T-helper 1 cell treated with Interleukin-12 subunit alpha and Interleukin-12 subunit beta and Interleukin-4 antibody, amounts not matched to agents 30 μg/mL and 1 μg/mL, for 36 hours (primary cell): Measurements from ENCODE around the gene GANC.
"Not testable (repeated sequence)": the region's sequence is repeated elsewhere in the genome, so short reads cannot be mapped to it uniquely, and the experiment has no call there.

ENCODE experiments used
- H3K27ac Mint-ChIP-seq: one replicate; pipeline ENCODE4 v1.8.0; 2021; ENCODE audit warnings: mild to moderate bottlenecking, mixed read lengths
- H3K27me3 Mint-ChIP-seq: one replicate; pipeline ENCODE4 v1.8.0; 2021; ENCODE audit warnings: low read depth, mixed read lengths
- H3K36me3 Mint-ChIP-seq: one replicate; pipeline ENCODE4 v1.8.0; 2021; ENCODE audit warnings: low read depth, mixed read lengths
- H3K4me1 Mint-ChIP-seq: one replicate; pipeline ENCODE4 v1.8.0; 2021; ENCODE audit warnings: low read depth, mixed read lengths
- H3K4me3 Mint-ChIP-seq: one replicate; pipeline ENCODE4 v1.8.0; 2021; ENCODE audit warnings: mild to moderate bottlenecking, moderate library complexity, mixed read lengths
- H3K9me3 Mint-ChIP-seq: one replicate; pipeline ENCODE4 v1.8.0; 2021; ENCODE audit warnings: mixed read lengths

The GANC gene, protein sequence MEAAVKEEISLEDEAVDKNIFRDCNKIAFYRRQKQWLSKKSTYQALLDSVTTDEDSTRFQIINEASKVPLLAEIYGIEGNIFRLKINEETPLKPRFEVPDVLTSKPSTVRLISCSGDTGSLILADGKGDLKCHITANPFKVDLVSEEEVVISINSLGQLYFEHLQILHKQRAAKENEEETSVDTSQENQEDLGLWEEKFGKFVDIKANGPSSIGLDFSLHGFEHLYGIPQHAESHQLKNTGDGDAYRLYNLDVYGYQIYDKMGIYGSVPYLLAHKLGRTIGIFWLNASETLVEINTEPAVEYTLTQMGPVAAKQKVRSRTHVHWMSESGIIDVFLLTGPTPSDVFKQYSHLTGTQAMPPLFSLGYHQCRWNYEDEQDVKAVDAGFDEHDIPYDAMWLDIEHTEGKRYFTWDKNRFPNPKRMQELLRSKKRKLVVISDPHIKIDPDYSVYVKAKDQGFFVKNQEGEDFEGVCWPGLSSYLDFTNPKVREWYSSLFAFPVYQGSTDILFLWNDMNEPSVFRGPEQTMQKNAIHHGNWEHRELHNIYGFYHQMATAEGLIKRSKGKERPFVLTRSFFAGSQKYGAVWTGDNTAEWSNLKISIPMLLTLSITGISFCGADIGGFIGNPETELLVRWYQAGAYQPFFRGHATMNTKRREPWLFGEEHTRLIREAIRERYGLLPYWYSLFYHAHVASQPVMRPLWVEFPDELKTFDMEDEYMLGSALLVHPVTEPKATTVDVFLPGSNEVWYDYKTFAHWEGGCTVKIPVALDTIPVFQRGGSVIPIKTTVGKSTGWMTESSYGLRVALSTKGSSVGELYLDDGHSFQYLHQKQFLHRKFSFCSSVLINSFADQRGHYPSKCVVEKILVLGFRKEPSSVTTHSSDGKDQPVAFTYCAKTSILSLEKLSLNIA (N-terminal part only)

GRCh38 chr15:42272939-42273899 is at the start of gene GANC, which contains the start of gene TMEM87A:
Gene GANC (plus strand): TSS chr15:42273201. CDS start chr15:42274482, 1,281 bp downstream.
Gene TMEM87A (minus strand): TSS chr15:42273433. CDS start chr15:42273398, 35 bp downstream.
- H3K4me3 Mint-ChIP-seq = peak within 1 kb of the TSS; percentile 99
- peaks cover 19% of the 10 kb centered on the region for H3K36me3 Mint-ChIP-seq
- no peaks in the 10 kb centered on the region for H3K27me3 Mint-ChIP-seq
- H3K4me1 Mint-ChIP-seq = peaks cover 48% of the 10 kb centered on the region
- no peaks in the 10 kb centered on the region for H3K9me3 Mint-ChIP-seq
- H3K27ac Mint-ChIP-seq = peak within 1 kb of the TSS; percentile 99

DNA sequence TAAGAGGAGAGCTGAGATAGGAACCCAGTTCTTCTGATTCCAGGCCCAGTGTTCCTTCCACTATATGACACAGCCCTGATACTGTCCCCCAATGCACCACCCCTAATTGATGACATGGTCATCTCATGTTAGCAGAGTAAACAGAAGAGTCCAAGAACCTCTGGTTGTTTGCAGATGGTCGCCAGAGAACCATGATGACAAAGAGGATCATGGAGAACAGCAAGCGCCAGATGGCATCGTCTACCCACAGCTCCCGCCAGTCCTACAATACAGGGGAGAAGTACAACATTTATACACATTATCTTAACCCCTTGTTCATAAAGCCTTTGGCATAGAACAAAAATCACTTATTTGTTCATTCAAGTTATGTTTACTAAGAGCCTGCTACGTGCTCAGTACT is 46.4 kb upstream of the GANC start:
- Mint-ChIP-seq H3K9me3 (no peaks in the 10 kb centered on the region), H3K36me3 (peaks cover 35% of the 10 kb centered on the region), H3K4me1 (no peaks in the 10 kb centered on the region), H3K27ac (no peak overlapping the region), H3K4me3 (no peak overlapping the region), H3K27me3 (no peaks in the 10 kb centered on the region)

DNA sequence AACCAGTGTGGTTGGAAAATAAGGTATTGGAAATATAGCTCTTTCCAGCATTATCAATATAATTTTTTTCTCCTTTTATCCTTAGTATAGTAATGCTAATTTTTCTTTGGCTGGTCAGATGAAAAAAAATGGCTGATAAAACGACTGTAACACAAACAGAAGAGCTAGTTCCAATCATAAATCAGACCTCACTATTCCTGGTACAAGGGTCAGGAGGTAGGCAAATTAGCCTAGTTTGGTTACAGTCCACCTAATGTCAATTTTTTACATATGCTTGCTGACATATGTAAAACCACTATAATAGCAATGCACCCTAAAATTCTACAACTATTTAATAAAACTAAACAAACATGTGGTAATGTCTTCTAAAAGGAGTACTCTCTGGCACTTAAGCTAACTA is 45.0 kb upstream of the GANC start:
- H3K9me3 Mint-ChIP-seq = no peaks in the 10 kb centered on the region
- H3K27ac Mint-ChIP-seq = no peak overlapping the region
- H3K36me3 Mint-ChIP-seq = peaks cover 35% of the 10 kb centered on the region
- H3K4me1 Mint-ChIP-seq = no peaks in the 10 kb centered on the region
- H3K4me3 Mint-ChIP-seq = no peak overlapping the region
- H3K27me3 Mint-ChIP-seq = no peaks in the 10 kb centered on the region

- not testable (repeated sequence) for H3K4me3 Mint-ChIP-seq, H3K27ac Mint-ChIP-seq, H3K27me3 Mint-ChIP-seq, H3K4me1 Mint-ChIP-seq, H3K9me3 Mint-ChIP-seq
- H3K36me3 Mint-ChIP-seq = peaks cover 31% of the 10 kb centered on the region
These were observed 44.0 kb upstream of the GANC start for GRCh38 chr15:42228981-42229380.

DNA sequence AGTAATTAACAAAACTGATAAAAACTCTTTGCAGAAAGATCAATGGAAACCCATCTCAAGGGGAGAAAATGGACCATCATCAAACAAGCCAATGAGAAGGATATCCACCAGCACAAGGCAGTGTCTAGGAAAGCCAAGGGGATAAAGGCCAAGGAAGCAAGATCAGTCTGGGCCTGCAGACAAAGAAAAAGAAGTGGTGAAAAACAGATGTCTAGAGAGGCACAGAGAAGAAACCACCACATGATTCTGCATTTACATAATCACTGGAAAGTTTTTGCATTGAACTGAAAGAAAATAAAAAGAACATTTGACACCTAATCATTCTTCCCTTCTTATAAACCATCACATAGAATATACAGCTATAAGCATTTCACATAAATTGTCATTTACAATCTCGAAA is 41.9 kb upstream of the GANC start:
- Mint-ChIP-seq H3K27me3 (no peaks in the 10 kb centered on the region), H3K36me3 (peaks cover 27% of the 10 kb centered on the region), H3K9me3 (no peaks in the 10 kb centered on the region), H3K4me3 (no peak overlapping the region), H3K4me1 (no peaks in the 10 kb centered on the region), H3K27ac (no peak overlapping the region)

GRCh38 chr15:42232606-42233005 is 40.4 kb upstream of the GANC start:
- Mint-ChIP-seq H3K27ac (no peak overlapping the region), H3K36me3 (peaks cover 28% of the 10 kb centered on the region)

GRCh38 chr15:42233107-42233506 is 39.9 kb upstream of the GANC start:
- Mint-ChIP-seq H3K27me3 (no peaks in the 10 kb centered on the region), H3K4me1 (peaks cover 3% of the 10 kb centered on the region), H3K27ac (no peak overlapping the region), H3K36me3 (peaks cover 25% of the 10 kb centered on the region), H3K4me3 (no peak overlapping the region), H3K9me3 (no peaks in the 10 kb centered on the region)

More at GRCh38 chr15:42232606-42233005, 40.4 kb upstream of the GANC start:
- H3K4me1 Mint-ChIP-seq = peaks cover 3% of the 10 kb centered on the region
- H3K9me3 Mint-ChIP-seq = no peaks in the 10 kb centered on the region
- no peaks in the 10 kb centered on the region for H3K27me3 Mint-ChIP-seq
- no peak overlapping the region for H3K4me3 Mint-ChIP-seq

DNA sequence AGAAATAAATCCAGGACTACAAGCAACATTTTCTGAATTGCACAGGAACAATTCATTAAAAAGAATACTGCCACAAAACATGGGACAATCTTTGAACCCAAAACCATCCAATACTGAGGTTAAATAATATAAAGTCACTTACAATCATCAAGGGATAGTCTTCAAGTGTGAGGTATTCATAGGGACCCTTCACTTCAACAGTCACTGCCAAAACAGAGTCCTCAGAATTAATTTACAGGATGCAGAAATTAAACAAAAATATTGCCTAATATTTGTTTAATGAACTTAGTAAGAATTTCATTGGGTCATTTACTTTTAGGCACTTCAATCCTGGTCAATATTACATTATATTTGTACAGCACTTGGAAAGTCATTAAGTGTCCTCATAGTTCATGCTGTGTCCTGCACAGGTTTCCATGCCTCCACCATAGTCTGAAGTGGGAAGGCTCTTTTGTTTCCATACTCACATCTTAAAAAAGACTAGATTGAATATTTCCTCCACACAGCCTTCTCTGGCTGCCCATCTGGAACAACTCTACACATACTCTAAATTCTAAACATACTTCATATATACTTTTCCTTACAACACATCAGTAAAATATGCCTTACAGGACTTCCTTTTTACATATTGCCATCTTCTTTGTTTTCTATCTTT is 33.3 kb upstream of the GANC start:
- Mint-ChIP-seq H3K4me3 (no peak overlapping the region), H3K4me1 (peaks cover 24% of the 10 kb centered on the region), H3K27ac (no peak overlapping the region), H3K9me3 (no peaks in the 10 kb centered on the region), H3K36me3 (peaks cover 44% of the 10 kb centered on the region), H3K27me3 (no peaks in the 10 kb centered on the region)

- H3K9me3 Mint-ChIP-seq = no peaks in the 10 kb centered on the region
- H3K4me3 Mint-ChIP-seq = no peak overlapping the region
- no peaks in the 10 kb centered on the region for H3K27me3 Mint-ChIP-seq
- H3K27ac Mint-ChIP-seq = peak overlapping the region; percentile 47
- peaks cover 38% of the 10 kb centered on the region for H3K36me3 Mint-ChIP-seq
- peaks cover 24% of the 10 kb centered on the region for H3K4me1 Mint-ChIP-seq
These were observed 32.2 kb upstream of the GANC start for GRCh38 chr15:42240823-42241222.

DNA sequence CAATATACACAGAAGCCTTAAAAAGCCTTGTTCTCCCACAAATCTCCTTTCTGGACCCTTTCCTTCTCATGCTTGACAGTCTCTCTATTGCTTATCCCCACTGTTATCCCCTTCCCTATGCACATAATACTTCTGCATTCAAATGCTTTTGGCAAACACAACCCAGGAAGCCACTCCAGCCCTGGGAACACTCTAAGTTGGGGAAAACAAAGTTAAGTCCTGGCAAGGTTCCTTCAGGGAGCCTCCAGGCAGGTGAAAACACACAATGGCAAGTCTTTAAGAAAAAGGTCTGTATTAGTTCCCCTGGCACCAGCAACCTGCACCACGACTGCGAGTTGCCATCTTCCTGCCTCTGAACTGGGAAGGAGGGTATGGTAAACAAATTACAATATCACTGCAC is 19.7 kb upstream of the GANC start:
- H3K27me3 Mint-ChIP-seq = no peaks in the 10 kb centered on the region
- H3K4me1 Mint-ChIP-seq = no peaks in the 10 kb centered on the region
- no peak overlapping the region for H3K27ac Mint-ChIP-seq
- H3K36me3 Mint-ChIP-seq = peaks cover 69% of the 10 kb centered on the region
- no peak overlapping the region for H3K4me3 Mint-ChIP-seq
- peaks cover 35% of the 10 kb centered on the region for H3K9me3 Mint-ChIP-seq

DNA sequence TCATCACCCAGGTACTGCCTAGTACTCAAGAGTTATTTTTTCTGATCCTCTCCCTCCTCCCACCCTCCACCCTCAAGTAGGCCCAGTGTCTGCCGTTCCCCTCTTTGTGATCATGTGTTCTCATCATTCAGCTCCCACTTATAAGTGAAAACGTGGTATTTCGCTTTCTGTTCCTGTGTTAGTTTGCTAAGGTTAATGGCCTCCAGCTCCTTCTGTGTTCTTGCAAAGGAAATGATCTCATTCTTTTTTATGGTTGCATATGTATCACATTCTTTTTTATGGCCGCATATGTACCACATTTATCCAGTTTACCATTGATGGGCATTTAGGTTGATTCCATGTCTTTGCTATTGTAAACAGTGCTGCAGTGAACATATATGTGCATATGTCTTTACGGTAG is 8.2 kb upstream of the GANC start:
- no peak overlapping the region for H3K4me3 Mint-ChIP-seq
- peaks cover 50% of the 10 kb centered on the region for H3K36me3 Mint-ChIP-seq
- H3K27ac Mint-ChIP-seq = no peak overlapping the region
- H3K9me3 Mint-ChIP-seq = no peaks in the 10 kb centered on the region
- H3K27me3 Mint-ChIP-seq = no peaks in the 10 kb centered on the region
- H3K4me1 Mint-ChIP-seq = peaks cover 17% of the 10 kb centered on the region

DNA sequence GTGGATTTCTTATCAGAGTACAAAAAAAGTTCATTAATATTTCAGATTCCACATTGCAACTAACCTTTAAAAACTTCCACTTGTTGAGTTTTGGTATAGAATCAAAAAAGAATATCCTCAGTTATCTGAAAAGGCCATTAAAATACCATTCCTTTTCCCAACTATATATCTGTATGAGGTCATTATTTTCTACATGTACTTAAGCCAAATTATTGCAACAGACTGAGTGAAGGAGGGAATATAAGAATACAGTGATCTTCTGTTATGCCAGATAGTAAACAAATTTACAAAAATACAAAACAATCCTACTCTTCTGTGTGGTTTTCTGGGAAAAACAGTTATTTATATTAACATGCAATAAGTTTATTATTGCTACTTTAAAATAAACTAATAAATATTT is 5.7 kb upstream of the GANC start:
- Mint-ChIP-seq H3K4me3 (no peak overlapping the region), H3K9me3 (no peaks in the 10 kb centered on the region), H3K27me3 (no peaks in the 10 kb centered on the region), H3K36me3 (peaks cover 48% of the 10 kb centered on the region), H3K4me1 (peaks cover 36% of the 10 kb centered on the region), H3K27ac (no peak overlapping the region)

- Mint-ChIP-seq H3K4me3 (no peak overlapping the region), H3K27me3 (no peaks in the 10 kb centered on the region), H3K4me1 (peaks cover 46% of the 10 kb centered on the region), H3K9me3 (no peaks in the 10 kb centered on the region), H3K27ac (no peak overlapping the region), H3K36me3 (peaks cover 30% of the 10 kb centered on the region)
These were observed 2.5 kb upstream of the GANC start for GRCh38 chr15:42270551-42270950.
